HS-27A (cell line): ENCODE results near the gene SULT1C2.
"Not testable (repeated sequence)": the region's sequence is repeated elsewhere in the genome, so short reads cannot be mapped to it uniquely, and the experiment has no call there.

Experiments
- DNase-seq: peaks from one replicate; pipeline ENCODE4 v3.0.0-alpha.2; 2012; ENCODE audit warnings: low read depth, missing footprints

The SULT1C2 gene

DNA sequence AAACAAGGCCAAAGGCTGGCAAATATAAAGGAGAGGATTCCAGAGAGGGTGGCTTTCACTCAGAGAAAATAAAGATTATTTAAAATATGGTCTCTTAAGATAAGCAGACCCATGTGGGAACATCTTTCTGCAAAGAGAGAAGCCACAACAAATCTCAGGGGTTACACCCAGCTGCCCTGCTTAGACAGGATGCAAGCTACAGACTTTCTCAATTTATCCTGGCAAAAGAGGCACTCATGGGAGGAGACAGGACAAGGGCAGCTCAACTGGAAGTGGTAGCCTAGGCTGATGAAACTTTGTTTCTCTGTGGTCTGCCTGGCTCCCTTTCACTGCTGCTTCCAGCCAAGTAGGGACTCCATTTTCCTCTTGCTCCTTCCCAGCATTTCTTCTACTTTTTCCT is 63.2 kb downstream of the SULT1C2 start:
- DNase-seq = no peak

DNA sequence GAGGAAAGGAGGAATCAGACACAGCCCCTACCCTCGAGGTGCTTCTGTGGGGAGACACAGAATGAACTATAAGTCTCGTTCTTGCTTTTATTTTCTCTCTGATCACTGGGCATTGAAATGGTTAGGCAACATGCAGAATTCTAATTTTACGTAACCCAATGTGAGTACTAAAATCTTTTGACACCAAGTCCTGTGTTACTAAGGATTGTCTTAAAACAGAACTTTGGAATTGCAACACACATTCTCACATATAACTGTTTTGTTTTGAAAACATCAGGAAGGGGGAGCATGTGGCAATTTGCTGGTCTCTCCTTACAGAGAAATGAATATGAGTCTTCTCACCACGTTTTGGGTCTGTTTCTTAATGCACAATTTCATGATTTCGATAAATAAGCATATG is 65.4 kb downstream of the SULT1C2 start:
- no peak for DNase-seq

DNA sequence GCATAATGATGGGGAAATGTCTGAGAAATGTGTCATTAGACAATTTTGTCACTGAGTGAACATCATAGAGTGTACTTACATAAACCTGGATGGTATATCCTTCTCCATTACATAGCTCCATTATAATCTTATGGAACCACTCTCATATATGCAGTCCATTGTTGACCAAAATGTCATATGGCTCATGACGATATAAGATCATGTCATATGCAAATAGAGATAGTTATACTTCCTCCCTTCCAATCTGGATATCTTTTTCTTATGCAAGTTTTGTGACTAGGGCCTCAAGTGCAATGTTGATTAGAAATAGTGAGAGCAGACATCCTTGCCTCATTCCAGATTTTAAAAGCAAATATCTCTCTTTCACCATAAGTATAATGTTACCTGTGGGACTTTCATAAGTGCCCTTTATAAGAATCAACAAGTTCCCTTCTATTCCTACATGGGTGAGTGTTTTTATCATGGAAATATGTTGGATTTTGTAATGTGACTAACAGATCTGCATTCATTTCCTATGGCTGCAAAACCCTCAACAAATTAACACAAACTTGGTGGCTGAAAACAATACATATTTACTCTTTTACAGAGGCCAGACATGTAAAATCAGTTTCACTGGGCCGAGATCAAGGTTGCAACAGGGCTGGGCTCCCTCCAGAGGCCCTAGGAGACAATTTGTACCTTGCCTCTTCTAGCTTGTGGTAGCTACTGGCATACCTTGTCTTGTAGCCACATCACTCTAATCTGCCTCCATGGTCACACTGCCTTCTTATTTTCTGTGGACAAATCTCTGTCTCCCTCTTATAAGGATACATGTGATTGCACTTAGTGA is 67.4 kb downstream of the SULT1C2 start:
- DNase-seq = no peak

DNA sequence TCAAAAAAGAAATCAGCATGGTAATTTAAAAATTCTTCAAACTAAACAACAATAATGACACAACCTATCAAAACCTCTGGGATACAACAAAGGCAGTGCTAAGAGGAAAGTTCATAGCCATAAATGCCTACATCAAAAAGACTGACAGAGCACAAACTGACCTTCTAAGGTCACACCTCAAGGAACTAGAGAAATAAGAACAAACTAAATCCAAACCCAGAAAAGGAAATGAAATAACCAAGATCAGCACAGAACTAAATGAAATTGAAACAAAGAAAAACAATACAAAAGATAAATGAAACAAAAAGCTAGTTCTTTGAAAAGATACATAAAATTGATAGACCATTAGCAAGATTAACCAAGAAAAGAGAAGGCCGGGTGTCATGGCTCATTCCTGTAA is 70.6 kb downstream of the SULT1C2 start:
- DNase-seq = not testable (repeated sequence)
